Lower leg skin (tissue), 3 donors: ENCODE data around the gene DPYD.

Source experiments
- POLR2A ChIP-seq, 2 donors: fragments of 450-650 bp; IDR thresholded peaks; one replicate each; pipeline ENCODE4 v1.6.1; 2016 to 2017; ENCODE audit warnings: antibody characterized with exemption in 2 of 2, mild to moderate bottlenecking in 1 of 2, moderate library complexity in 1 of 2
- TF ChIP-seq, protein P1 (sequence below), 3 donors: fragments of 450-650 bp; IDR thresholded peaks; one replicate each; pipeline ENCODE4 v1.5.1; 2016; ENCODE audit warnings: antibody characterized with exemption in 3 of 3, mild to moderate bottlenecking in 3 of 3, moderate library complexity in 2 of 3

DNA sequence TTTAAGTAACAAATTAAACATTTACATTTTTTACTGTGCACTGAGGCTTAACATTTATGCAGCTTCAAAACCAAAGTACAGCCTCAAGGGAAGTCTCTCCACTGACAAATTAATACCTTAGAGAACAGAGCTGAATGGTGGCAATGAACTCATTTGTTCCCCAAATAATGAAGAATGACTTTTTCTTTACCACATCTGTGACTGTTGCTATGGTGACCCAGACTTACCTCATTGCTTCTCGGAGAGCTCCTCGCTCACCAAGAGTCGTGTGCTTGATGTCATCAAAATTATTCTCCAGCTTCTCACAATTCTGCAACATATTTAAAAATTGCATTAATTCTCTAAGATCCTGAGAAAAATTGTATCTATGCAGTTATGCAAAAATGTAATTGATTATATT, 92.9 kb downstream of the DPYD start:
- TF ChIP-seq, protein P1, sequence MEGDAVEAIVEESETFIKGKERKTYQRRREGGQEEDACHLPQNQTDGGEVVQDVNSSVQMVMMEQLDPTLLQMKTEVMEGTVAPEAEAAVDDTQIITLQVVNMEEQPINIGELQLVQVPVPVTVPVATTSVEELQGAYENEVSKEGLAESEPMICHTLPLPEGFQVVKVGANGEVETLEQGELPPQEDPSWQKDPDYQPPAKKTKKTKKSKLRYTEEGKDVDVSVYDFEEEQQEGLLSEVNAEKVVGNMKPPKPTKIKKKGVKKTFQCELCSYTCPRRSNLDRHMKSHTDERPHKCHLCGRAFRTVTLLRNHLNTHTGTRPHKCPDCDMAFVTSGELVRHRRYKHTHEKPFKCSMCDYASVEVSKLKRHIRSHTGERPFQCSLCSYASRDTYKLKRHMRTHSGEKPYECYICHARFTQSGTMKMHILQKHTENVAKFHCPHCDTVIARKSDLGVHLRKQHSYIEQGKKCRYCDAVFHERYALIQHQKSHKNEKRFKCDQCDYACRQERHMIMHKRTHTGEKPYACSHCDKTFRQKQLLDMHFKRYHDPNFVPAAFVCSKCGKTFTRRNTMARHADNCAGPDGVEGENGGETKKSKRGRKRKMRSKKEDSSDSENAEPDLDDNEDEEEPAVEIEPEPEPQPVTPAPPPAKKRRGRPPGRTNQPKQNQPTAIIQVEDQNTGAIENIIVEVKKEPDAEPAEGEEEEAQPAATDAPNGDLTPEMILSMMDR (IDR thresholded peaks at IDR 0.05), result no peak
- TF ChIP-seq POLR2A (IDR thresholded peaks at IDR 0.05), result no peak
